Subcutaneous abdominal adipose tissue (tissue), 5 donors: ENCODE data around the gene FGF18.

Experiments used
- H3K27ac ChIP-seq: one replicate; pipeline ENCODE4 v1.7.0; 2013; ENCODE audit warnings: low read depth, mild to moderate bottlenecking, inconsistent platforms, low read length, moderate library complexity
- H3K27me3 ChIP-seq, 5 donors: one replicate each; pipeline ENCODE4 v1.7.0; 2013; ENCODE audit warnings: low read length in 5 of 5, inconsistent platforms in 1 of 5; ENCODE audit not compliant: control insufficient read depth in 5 of 5, insufficient read depth in 4 of 5
- H3K36me3 ChIP-seq, 5 donors: one replicate each; pipeline ENCODE4 v1.7.0; 2013; ENCODE audit warnings: low read length in 5 of 5; ENCODE audit not compliant: control insufficient read depth in 5 of 5, insufficient read depth in 5 of 5
- H3K4me1 ChIP-seq, 5 donors: one replicate each; pipeline ENCODE4 v1.7.0; 2013; ENCODE audit warnings: low read length in 5 of 5, mild to moderate bottlenecking in 3 of 5, moderate library complexity in 1 of 5; ENCODE audit not compliant: control insufficient read depth in 5 of 5, insufficient read depth in 5 of 5
- H3K4me3 ChIP-seq, 5 donors: one replicate each; pipeline ENCODE4 v1.7.0; 2013; ENCODE audit warnings: low read length in 5 of 5, low read depth in 1 of 5
- H3K9ac ChIP-seq, 5 donors: one replicate each; pipeline ENCODE4 v1.7.0; 2013; ENCODE audit warnings: low read length in 5 of 5, mild to moderate bottlenecking in 4 of 5, moderate library complexity in 3 of 5
- H3K9me3 ChIP-seq, 5 donors: one replicate each; pipeline ENCODE4 v1.7.0; 2013; ENCODE audit warnings: low read length in 5 of 5; ENCODE audit not compliant: control insufficient read depth in 5 of 5
- donor health status: healthy.
- donor health status: healthy.
- donor health status: healthy.
- donor health status: healthy.
- donor health status: healthy.

FGF18 gene

GRCh38 chr5:171422495-171422894 is 3.0 kb downstream of the FGF18 start:
- Histone ChIP-seq H3K27me3 (peaks cover 0 to 4% (median 0%) of the 10 kb centered on the region in 5 donors), H3K4me1 (peaks cover 2 to 30% (median 27%) of the 10 kb centered on the region in 5 donors), H3K9me3 (no peaks in the 10 kb centered on the region), H3K36me3 (no peaks in the 10 kb centered on the region), H3K4me3 (no peak overlapping the region), H3K27ac (no peak overlapping the region), H3K9ac (no peak overlapping the region)

- Histone ChIP-seq H3K36me3 (no peaks in the 10 kb centered on the region), H3K9ac (no peak overlapping the region)
Measured at GRCh38 chr5:171422902-171423663, 3.6 kb downstream of the FGF18 start.

GRCh38 chr5:171424726-171425125 is 5.3 kb downstream of the FGF18 start:
- Histone ChIP-seq H3K9ac (no peak overlapping the region), H3K36me3 (no peaks in the 10 kb centered on the region), H3K27me3 (peaks cover 0 to 4% (median 0%) of the 10 kb centered on the region in 5 donors), H3K4me1 (peaks cover 2 to 18% (median 17%) of the 10 kb centered on the region in 5 donors), H3K27ac (no peak overlapping the region), H3K9me3 (no peaks in the 10 kb centered on the region), H3K4me3 (no peak overlapping the region)

More at GRCh38 chr5:171422902-171423663, 3.6 kb downstream of the FGF18 start:
- peaks cover 0 to 4% (median 0%) of the 10 kb centered on the region in 5 donors for H3K27me3 ChIP-seq
- H3K4me1 ChIP-seq = peaks cover 2 to 30% (median 27%) of the 10 kb centered on the region in 5 donors
- no peak overlapping the region for H3K27ac ChIP-seq
- no peaks in the 10 kb centered on the region for H3K9me3 ChIP-seq
- H3K4me3 ChIP-seq = no peak overlapping the region

GRCh38 chr5:171425596-171426244 is 6.3 kb downstream of the FGF18 start:
- Histone ChIP-seq H3K9me3 (no peaks in the 10 kb centered on the region), H3K4me1 (peaks cover 0 to 10% (median 9%) of the 10 kb centered on the region in 5 donors), H3K9ac (no peak overlapping the region), H3K36me3 (no peaks in the 10 kb centered on the region), H3K4me3 (no peak overlapping the region), H3K27ac (no peak overlapping the region), H3K27me3 (peaks cover 0 to 4% (median 0%) of the 10 kb centered on the region in 5 donors)

GRCh38 chr5:171426266-171426665 is 6.8 kb downstream of the FGF18 start:
- H3K4me1 ChIP-seq = peaks cover 0 to 5% (median 4%) of the 10 kb centered on the region in 5 donors
- no peak overlapping the region for H3K4me3 ChIP-seq
- no peaks in the 10 kb centered on the region for H3K36me3 ChIP-seq
- H3K9ac ChIP-seq = no peak overlapping the region
- peaks cover 0 to 3% (median 0%) of the 10 kb centered on the region in 5 donors for H3K27me3 ChIP-seq
- H3K9me3 ChIP-seq = no peaks in the 10 kb centered on the region
- no peak overlapping the region for H3K27ac ChIP-seq

- Histone ChIP-seq H3K27ac (no peak overlapping the region), H3K4me3 (no peak overlapping the region), H3K27me3 (no peaks in the 10 kb centered on the region), H3K36me3 (no peaks in the 10 kb centered on the region), H3K9ac (no peak overlapping the region), H3K9me3 (no peaks in the 10 kb centered on the region), H3K4me1 (peaks cover 0 to under 1% (median 0%) of the 10 kb centered on the region in 5 donors)
Measured at GRCh38 chr5:171426680-171427079, 7.2 kb downstream of the FGF18 start.

GRCh38 chr5:171427318-171428167 is 8.1 kb downstream of the FGF18 start:
- H3K27ac ChIP-seq = no peak overlapping the region
- no peaks in the 10 kb centered on the region for H3K36me3 ChIP-seq
- no peaks in the 10 kb centered on the region for H3K4me1 ChIP-seq
- no peaks in the 10 kb centered on the region for H3K9me3 ChIP-seq
- no peak overlapping the region for H3K9ac ChIP-seq
- H3K4me3 ChIP-seq = no peak overlapping the region
- H3K27me3 ChIP-seq = no peaks in the 10 kb centered on the region

- Histone ChIP-seq H3K36me3 (no peaks in the 10 kb centered on the region), H3K4me1 (no peaks in the 10 kb centered on the region), H3K9ac (no peak overlapping the region), H3K9me3 (no peaks in the 10 kb centered on the region), H3K4me3 (no peak overlapping the region), H3K27ac (no peak overlapping the region), H3K27me3 (no peaks in the 10 kb centered on the region)
Measured at GRCh38 chr5:171428168-171428696, 8.8 kb downstream of the FGF18 start.

GRCh38 chr5:171428809-171429542 is 9.5 kb downstream of the FGF18 start:
- Histone ChIP-seq H3K9me3 (no peaks in the 10 kb centered on the region), H3K36me3 (no peaks in the 10 kb centered on the region), H3K27ac (no peak overlapping the region), H3K27me3 (no peaks in the 10 kb centered on the region), H3K4me3 (no peak overlapping the region), H3K9ac (no peak overlapping the region), H3K4me1 (no peaks in the 10 kb centered on the region)
